Tibial nerve (tissue), 4 donors: ENCODE results near the gene SP140L. TPM values are rescaled to one million over a fixed set of nuclear protein-coding genes. Genes with fewer than 3 reads are reported as not detected.
"Not testable (repeated sequence)": the region's sequence is repeated elsewhere in the genome, so short reads cannot be mapped to it uniquely, and the experiment has no call there.

Experiments used
- DNase-seq, 2 donors: peaks; one replicate each; pipeline ENCODE4 v3.0.0-alpha.2; 2019; ENCODE audit warnings: low spot score in 2 of 2
- H3K27ac ChIP-seq, 4 donors: fragments of 200-600 bp; sonication (generic) in 3 of 4; one replicate each; pipeline ENCODE4 v1.5.1; 2017 to 2019; ENCODE audit warnings: mild to moderate bottlenecking in 1 of 4
- H3K27me3 ChIP-seq, 2 donors: fragments of 200-600 bp; sonication (generic) in 1 of 2; one replicate each; pipeline versions ENCODE4 v1.5.1 to v1.6.0; 2017 to 2019
- H3K36me3 ChIP-seq, 3 donors: fragments of 200-600 bp; sonication (generic); one replicate each; pipeline ENCODE4 v1.5.1; 2018 to 2019
- H3K4me1 ChIP-seq, 4 donors: fragments of 200-600 bp; sonication (generic) in 3 of 4; one replicate each; pipeline ENCODE4 v1.5.1; 2017 to 2019
- H3K4me3 ChIP-seq, 4 donors: fragments of 200-600 bp; sonication (generic) in 3 of 4; one replicate each; pipeline ENCODE4 v1.5.1; 2017 to 2019; ENCODE audit warnings: mild to moderate bottlenecking in 1 of 4, moderate library complexity in 1 of 4
- H3K9me3 ChIP-seq, 4 donors: fragments of 200-600 bp; sonication (generic) in 3 of 4; one replicate each; pipeline ENCODE4 v1.5.1; 2017 to 2019
- CTCF ChIP-seq, 5 experiments: fragments of 200-600 bp in 3 of 5; fragments of 450-650 bp in 2 of 5; sonication (generic) in 3 of 5; IDR thresholded peaks; one replicate each; pipeline ENCODE4 v1.5.1; 2016 to 2019; ENCODE audit warnings: antibody characterized with exemption in 5 of 5, mild to moderate bottlenecking in 3 of 5, moderate library complexity in 2 of 5
- EP300 ChIP-seq, 2 donors: sonication (generic); formaldehyde crosslinking; IDR thresholded peaks; one replicate each; pipeline ENCODE4 v1.6.1; 2017; ENCODE audit warnings: antibody characterized with exemption in 2 of 2, mild to moderate bottlenecking in 1 of 2
- POLR2A ChIP-seq, 2 donors: fragments of 450-650 bp; IDR thresholded peaks; one replicate each; pipeline ENCODE4 v1.6.1; 2017; ENCODE audit warnings: antibody characterized with exemption in 2 of 2, mild to moderate bottlenecking in 2 of 2, moderate library complexity in 2 of 2
- WGBS, 2 donors: methylation state at CpG; one replicate each; pipeline ENCODE4 v1.1.5; 2018; 5-methylcytosine and 5-hydroxymethylcytosine counted together
- total RNA-seq, 4 donors: library from RNA; depleted of rRNA; stranded (reverse); fragments of >200 nt; gene quantifications; one replicate each; pipeline ENCODE4 v1.1.0, GENCODE V29; 2016

Gene SP140L
- total RNA-seq, 4 donors from 2014 or later, result 10.7 to 24.3 (median 12.9) TPM

- Histone ChIP-seq H3K9me3 (no peaks in the 10 kb centered on the region), H3K36me3 (peaks cover 0 to 75% (median 7%) of the 10 kb centered on the region in 3 donors), H3K27ac (no peak overlapping the region), H3K4me3 (no peak overlapping the region), H3K4me1 (no peaks in the 10 kb centered on the region), H3K27me3 (no peaks in the 10 kb centered on the region)
- DNase-seq, result no peak
- 89 to 91% methylated on average over 6 of the region's 6 CpGs for WGBS, 2 donors
- TF ChIP-seq CTCF (IDR thresholded peaks at IDR 0.05) (no peak), POLR2A (IDR thresholded peaks at IDR 0.05) (no peak), EP300 (IDR thresholded peaks at IDR 0.05) (no peak)
These were observed 58.0 kb downstream of the SP140L start for GRCh38 chr2:230384986-230385385.

- 89% methylated on average over 2 of the region's 2 CpGs for WGBS, 2 donors
- Histone ChIP-seq H3K27ac (no peak overlapping the region), H3K4me1 (no peaks in the 10 kb centered on the region), H3K27me3 (no peaks in the 10 kb centered on the region), H3K36me3 (peaks cover 0 to 88% (median 11%) of the 10 kb centered on the region in 3 donors), H3K4me3 (no peak overlapping the region), H3K9me3 (peaks cover 0 to 12% (median 0%) of the 10 kb centered on the region in 4 donors)
- TF ChIP-seq CTCF (IDR thresholded peaks at IDR 0.05) (no peak), POLR2A (IDR thresholded peaks at IDR 0.05) (no peak), EP300 (IDR thresholded peaks at IDR 0.05) (no peak)
- DNase-seq, result no peak
These were observed 67.3 kb downstream of the SP140L start for GRCh38 chr2:230394301-230394700.

GRCh38 chr2:230398698-230399097 lies 71.7 kb downstream of the SP140L start:
- H3K36me3 ChIP-seq, result peaks cover 0 to 77% (median 8%) of the 10 kb centered on the region in 3 donors
- H3K27ac ChIP-seq, H3K4me1 ChIP-seq, H3K27me3 ChIP-seq, DNase-seq, H3K4me3 ChIP-seq: not testable (repeated sequence)
- H3K9me3 ChIP-seq, result peaks cover 0 to 12% (median 0%) of the 10 kb centered on the region in 4 donors
- 92 to 93% methylated on average over 6 of the region's 6 CpGs for WGBS, 2 donors

- Histone ChIP-seq H3K36me3 (peaks cover 0 to 77% (median 6%) of the 10 kb centered on the region in 3 donors), H3K27me3 (no peaks in the 10 kb centered on the region), H3K9me3 (peaks cover 0 to 12% (median 0%) of the 10 kb centered on the region in 4 donors), H3K4me1 (no peaks in the 10 kb centered on the region), H3K27ac (no peak overlapping the region), H3K4me3 (no peak overlapping the region)
- WGBS, 2 donors, result 95% methylated on average over 7 of the region's 7 CpGs
- no peak for DNase-seq
- no peak for TF ChIP-seq POLR2A (IDR thresholded peaks at IDR 0.05)
- TF ChIP-seq EP300 (IDR thresholded peaks at IDR 0.05), result no peak
- TF ChIP-seq CTCF (IDR thresholded peaks at IDR 0.05), result no peak
These were observed 73.0 kb downstream of the SP140L start for GRCh38 chr2:230400041-230400440.

- Histone ChIP-seq H3K4me3 (no peak overlapping the region), H3K36me3 (peaks cover 0 to 77% (median 2%) of the 10 kb centered on the region in 3 donors), H3K27me3 (no peaks in the 10 kb centered on the region), H3K4me1 (no peaks in the 10 kb centered on the region), H3K27ac (no peak overlapping the region), H3K9me3 (peaks cover 0 to 10% (median 0%) of the 10 kb centered on the region in 4 donors)
- TF ChIP-seq EP300 (IDR thresholded peaks at IDR 0.05) (no peak), POLR2A (IDR thresholded peaks at IDR 0.05) (no peak), CTCF (IDR thresholded peaks at IDR 0.05) (no peak)
- DNase-seq, result no peak
- WGBS, 2 donors, result 60 to 68% methylated on average over 5 of the region's 5 CpGs
These were observed 73.5 kb downstream of the SP140L start for GRCh38 chr2:230400454-230400853.

GRCh38 chr2:230401026-230401425 lies 74.0 kb downstream of the SP140L start:
- WGBS, 2 donors, result 81 to 86% methylated on average over 2 of the region's 6 CpGs
- H3K9me3 ChIP-seq, DNase-seq, H3K27me3 ChIP-seq, H3K27ac ChIP-seq, H3K4me1 ChIP-seq, H3K4me3 ChIP-seq: not testable (repeated sequence)
- peaks cover 0 to 75% (median 0%) of the 10 kb centered on the region in 3 donors for H3K36me3 ChIP-seq
